ENCODE data around the gene RASSF7. TPM values are rescaled to one million over a fixed set of nuclear protein-coding genes. Genes with fewer than 3 reads are reported as not detected.

Gene RASSF7
- total RNA-seq, 1 experiment from 2014 or later, result 13.8 TPM

DNA sequence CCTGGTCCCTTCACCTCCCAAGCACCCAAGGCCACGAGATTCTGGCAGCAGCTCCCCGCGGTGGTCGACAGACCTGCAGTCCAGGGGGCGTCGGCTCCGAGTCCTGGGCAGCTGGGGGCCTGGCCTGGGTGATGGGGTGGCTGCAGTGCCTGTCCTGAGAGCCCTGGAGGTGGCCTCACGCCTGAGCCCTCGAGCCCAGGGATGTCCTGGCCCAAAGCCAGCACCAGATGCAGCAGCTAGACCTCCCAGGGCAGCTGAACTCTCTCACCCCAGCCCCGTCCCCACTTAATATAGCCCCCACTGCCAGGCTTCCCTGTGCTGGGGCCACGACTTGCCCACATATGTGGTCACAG lies 6.8 kb upstream of the RASSF7 start:
- Histone ChIP-seq H3K9me2 (replicated peaks; ENCODE audit: insufficient read depth, low read length) (no peaks in the 10 kb centered on the region), H3K4me1 (ENCODE audit: low read length) (peaks cover 16% of the 10 kb centered on the region), H3K27ac (ENCODE audit: low read length) (no peak overlapping the region), H3K9ac (ENCODE audit: low read length) (no peak overlapping the region), H3K36me3 (ENCODE audit: insufficient read depth, low read length) (no peaks in the 10 kb centered on the region), H2AFZ (ENCODE audit: low read length) (no peak overlapping the region), H3K9me3 (ENCODE audit: low read length) (no peaks in the 10 kb centered on the region), H3K79me2 (ENCODE audit: low read length) (no peaks in the 10 kb centered on the region), H3K4me2 (ENCODE audit: low read depth, low read length, poor library complexity, severe bottlenecking) (no peak overlapping the region), H3K27me3 (ENCODE audit: low read length) (no peaks in the 10 kb centered on the region), H3K4me3 (ENCODE audit: low read length) (no peak overlapping the region), H4K20me1 (ENCODE audit: insufficient read depth, low read depth, low read length) (peaks cover 8% of the 10 kb centered on the region; the same call in 1 of the 2 replicates)
- peak; percentile 50 for DNase-seq

GRCh38 chr11:554428-555226 lies 6.1 kb upstream of the RASSF7 start:
- Histone ChIP-seq H3K9ac (ENCODE audit: low read length) (no peak overlapping the region), H4K20me1 (ENCODE audit: insufficient read depth, low read depth, low read length) (peaks cover 8% of the 10 kb centered on the region; the same call in 1 of the 2 replicates), H3K36me3 (ENCODE audit: insufficient read depth, low read length) (no peaks in the 10 kb centered on the region), H3K9me2 (replicated peaks; ENCODE audit: insufficient read depth, low read length) (no peaks in the 10 kb centered on the region), H2AFZ (ENCODE audit: low read length) (no peak overlapping the region), H3K9me3 (ENCODE audit: low read length) (no peaks in the 10 kb centered on the region), H3K27me3 (ENCODE audit: low read length) (no peaks in the 10 kb centered on the region), H3K27ac (ENCODE audit: low read length) (no peak overlapping the region), H3K79me2 (ENCODE audit: low read length) (no peaks in the 10 kb centered on the region), H3K4me3 (ENCODE audit: low read length) (no peak overlapping the region; the same call in 1 of the 2 replicates), H3K4me2 (ENCODE audit: low read depth, low read length, poor library complexity, severe bottlenecking) (peak overlapping the region; percentile 58), H3K4me1 (ENCODE audit: low read length) (peaks cover 15% of the 10 kb centered on the region)
- peak; percentile 94 for DNase-seq

DNA sequence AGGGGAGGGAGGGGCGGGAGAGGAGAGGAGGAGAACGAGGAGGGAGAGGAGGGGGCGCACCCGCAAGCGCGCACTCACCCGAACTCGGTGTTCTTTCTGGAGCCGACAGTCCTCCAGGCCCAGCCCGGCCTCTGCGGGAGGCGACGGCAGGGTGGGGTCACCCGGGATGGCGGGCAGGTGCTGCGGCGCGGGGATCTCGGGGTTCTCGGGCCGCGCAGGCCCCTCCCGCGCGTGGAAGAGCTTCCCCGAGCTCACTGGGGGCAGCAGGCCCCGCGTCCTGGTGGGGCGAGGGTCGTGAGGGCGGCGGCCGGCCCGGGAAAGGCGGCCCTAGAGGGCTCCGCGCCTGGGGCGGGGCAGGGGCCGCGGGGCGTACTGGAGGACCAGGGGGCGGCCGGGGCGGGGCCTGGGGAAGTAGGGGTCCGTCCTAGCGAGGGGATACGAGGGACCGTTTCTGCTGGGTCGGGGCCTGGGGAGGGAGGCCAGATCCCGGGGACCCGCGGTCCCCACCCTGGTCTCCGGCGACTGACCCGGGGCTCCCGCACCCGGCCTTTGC lies 5.5 kb upstream of the RASSF7 start:
- no peak for DNase-seq
- no peak overlapping the region for H3K4me3 ChIP-seq (ENCODE audit: low read length)
- H3K27me3 ChIP-seq (ENCODE audit: low read length), result no peaks in the 10 kb centered on the region
- no peak overlapping the region for H3K27ac ChIP-seq (ENCODE audit: low read length)
- no peak overlapping the region for H2AFZ ChIP-seq (ENCODE audit: low read length)
- no peak overlapping the region for H3K4me2 ChIP-seq (ENCODE audit: low read depth, low read length, poor library complexity, severe bottlenecking)
- H3K9ac ChIP-seq (ENCODE audit: low read length), result no peak overlapping the region
- peaks cover 8% of the 10 kb centered on the region; the same call in 1 of the 2 replicates for H4K20me1 ChIP-seq (ENCODE audit: insufficient read depth, low read depth, low read length)
- no peaks in the 10 kb centered on the region for H3K79me2 ChIP-seq (ENCODE audit: low read length)
- H3K36me3 ChIP-seq (ENCODE audit: insufficient read depth, low read length), result no peaks in the 10 kb centered on the region
- H3K4me1 ChIP-seq (ENCODE audit: low read length), result peaks cover 21% of the 10 kb centered on the region
- H3K9me3 ChIP-seq (ENCODE audit: low read length), result no peaks in the 10 kb centered on the region
- no peaks in the 10 kb centered on the region for H3K9me2 ChIP-seq (replicated peaks; ENCODE audit: insufficient read depth, low read length)

DNA sequence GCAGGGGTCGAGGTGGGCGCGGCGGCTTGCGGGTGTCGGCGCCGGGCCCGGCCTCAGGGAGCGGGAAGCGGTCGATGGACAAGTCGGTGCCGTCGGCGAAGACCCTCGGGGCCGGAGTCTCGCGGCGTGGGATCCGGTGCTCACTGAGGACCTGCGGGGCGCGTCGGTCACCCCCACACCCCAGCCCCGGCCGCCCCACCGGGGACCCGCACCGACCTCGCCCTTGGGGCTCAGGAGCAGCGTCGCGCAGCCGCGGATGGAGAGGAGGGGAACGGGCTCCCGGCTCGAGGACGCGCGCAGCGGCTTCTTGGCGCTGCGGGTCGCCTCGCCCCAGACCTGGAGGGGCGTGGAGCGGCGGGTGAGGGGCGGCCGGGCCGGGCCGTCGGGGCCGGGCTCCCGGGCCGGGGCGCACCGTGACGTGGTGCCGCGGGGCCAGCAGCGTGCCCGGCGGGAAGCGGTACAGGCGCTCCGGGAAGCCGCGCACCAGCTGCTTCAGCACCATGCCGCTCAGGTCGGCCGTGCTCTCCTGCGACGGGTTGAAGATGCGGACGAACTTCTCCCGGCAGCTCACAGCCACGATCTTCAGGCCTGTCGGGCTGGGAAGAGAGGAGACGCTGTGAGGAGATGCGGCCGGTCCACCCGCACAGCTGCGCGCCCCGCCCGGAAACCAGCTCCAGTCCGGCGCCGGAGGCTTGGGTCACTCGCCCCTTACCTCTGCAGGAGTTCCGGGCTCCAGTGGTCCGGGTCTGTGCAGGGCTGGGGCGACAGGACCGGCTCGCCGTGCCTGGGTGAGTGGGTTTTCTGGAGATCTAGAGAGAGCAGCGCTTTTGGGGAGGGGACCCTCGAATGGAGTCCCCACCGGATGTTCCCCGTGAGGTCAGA lies 4.7 kb upstream of the RASSF7 start:
- Histone ChIP-seq H3K9me2 (replicated peaks; ENCODE audit: insufficient read depth, low read length) (no peaks in the 10 kb centered on the region), H3K36me3 (ENCODE audit: insufficient read depth, low read length) (no peaks in the 10 kb centered on the region), H3K79me2 (ENCODE audit: low read length) (no peaks in the 10 kb centered on the region), H4K20me1 (ENCODE audit: insufficient read depth, low read depth, low read length) (peaks cover 8% of the 10 kb centered on the region; the same call in 1 of the 2 replicates), H3K9ac (ENCODE audit: low read length) (no peak overlapping the region), H3K27ac (ENCODE audit: low read length) (no peak overlapping the region), H3K27me3 (ENCODE audit: low read length) (no peaks in the 10 kb centered on the region), H3K4me3 (ENCODE audit: low read length) (no peak overlapping the region), H3K4me2 (ENCODE audit: low read depth, low read length, poor library complexity, severe bottlenecking) (no peak overlapping the region), H3K4me1 (ENCODE audit: low read length) (peaks cover 23% of the 10 kb centered on the region), H3K9me3 (ENCODE audit: low read length) (no peaks in the 10 kb centered on the region), H2AFZ (ENCODE audit: low read length) (no peak overlapping the region)
- DNase-seq, result no peak

DNA sequence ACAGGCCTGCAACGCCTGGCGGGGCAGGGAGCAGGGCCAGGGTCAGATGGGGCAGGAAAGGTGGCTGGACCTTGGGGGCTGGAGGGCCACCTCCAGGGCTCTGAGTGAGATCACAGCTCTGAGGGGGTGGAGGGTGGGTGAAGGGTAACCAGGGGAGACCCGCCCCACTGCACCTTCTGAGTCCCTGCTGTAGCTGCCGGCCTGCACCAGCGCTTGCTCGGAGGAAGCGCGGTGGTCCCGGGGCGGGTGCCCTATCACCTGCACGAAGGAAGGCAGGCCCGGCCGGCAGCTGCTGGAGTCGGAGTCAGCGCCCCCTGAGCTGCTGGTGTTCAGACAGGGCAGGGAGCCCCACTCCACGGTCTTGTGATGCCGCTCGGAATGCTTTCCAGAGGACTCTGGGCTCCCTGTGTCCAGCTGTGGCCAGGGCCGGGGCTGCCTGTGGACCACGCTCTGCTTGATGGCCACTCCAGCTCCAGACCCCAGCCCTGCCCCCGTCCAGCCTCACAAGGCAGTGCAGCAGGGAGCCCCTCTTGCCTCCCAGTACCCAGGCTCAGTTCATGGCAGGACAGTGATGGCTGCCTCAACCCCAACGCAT lies 4.0 kb upstream of the RASSF7 start:
- no peak overlapping the region for H3K9ac ChIP-seq (ENCODE audit: low read length)
- H3K4me1 ChIP-seq (ENCODE audit: low read length), result peaks cover 28% of the 10 kb centered on the region
- no peaks in the 10 kb centered on the region for H3K27me3 ChIP-seq (ENCODE audit: low read length)
- DNase-seq, result no peak
- peaks cover 12% of the 10 kb centered on the region; the same call in 1 of the 2 replicates for H4K20me1 ChIP-seq (ENCODE audit: insufficient read depth, low read depth, low read length)
- no peaks in the 10 kb centered on the region for H3K9me3 ChIP-seq (ENCODE audit: low read length)
- H3K9me2 ChIP-seq (replicated peaks; ENCODE audit: insufficient read depth, low read length), result no peaks in the 10 kb centered on the region
- H3K4me3 ChIP-seq (ENCODE audit: low read length), result no peak overlapping the region
- no peak overlapping the region for H3K27ac ChIP-seq (ENCODE audit: low read length)
- 0 out of 2 replicates have a peak, but pooled peaks cover 3% of the 10 kb centered on the region for H3K79me2 ChIP-seq (ENCODE audit: low read length)
- no peak overlapping the region for H2AFZ ChIP-seq (ENCODE audit: low read length)
- H3K36me3 ChIP-seq (ENCODE audit: insufficient read depth, low read length), result no peaks in the 10 kb centered on the region
- H3K4me2 ChIP-seq (ENCODE audit: low read depth, low read length, poor library complexity, severe bottlenecking), result no peak overlapping the region

DNA sequence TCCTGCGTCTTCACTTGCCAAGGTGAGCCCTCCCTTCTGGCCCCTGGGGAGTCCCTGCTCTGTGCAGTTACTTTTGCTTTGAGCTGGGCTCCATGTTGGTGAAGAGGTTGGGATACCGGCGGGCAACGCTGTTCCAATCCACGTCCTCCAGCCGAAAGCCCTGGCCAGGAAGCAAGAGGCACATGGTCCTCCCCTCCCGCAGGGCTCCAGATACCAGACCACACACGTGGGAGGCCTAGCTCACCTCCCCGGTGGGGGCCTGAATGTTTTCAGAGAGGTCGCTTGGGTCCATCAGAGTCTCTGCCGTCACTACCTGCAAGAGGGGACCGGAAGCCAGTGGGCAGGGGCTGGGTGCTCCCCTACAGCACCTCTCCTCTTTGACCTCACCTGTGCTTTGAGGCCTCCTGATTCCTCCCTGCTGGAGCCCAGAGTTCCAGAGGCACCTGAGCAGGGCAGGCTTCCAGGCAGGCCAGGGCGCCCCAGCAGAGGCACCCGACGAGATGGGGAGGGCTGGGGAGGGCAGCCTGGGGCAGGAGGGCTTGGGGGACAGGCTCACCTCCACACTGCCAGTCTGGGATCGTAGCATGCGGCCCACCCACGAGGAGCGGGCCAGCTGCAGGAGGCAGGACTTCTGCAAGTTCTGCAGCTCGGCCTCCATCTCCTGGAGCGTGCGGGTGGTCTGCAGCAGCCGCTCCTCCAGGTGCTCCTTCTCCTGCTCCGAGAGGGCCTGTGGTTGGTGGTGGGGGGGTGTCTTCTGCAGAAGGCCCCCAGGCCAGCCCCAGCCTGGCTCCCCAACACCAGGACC lies 3.2 kb upstream of the RASSF7 start:
- peaks cover 33% of the 10 kb centered on the region for H3K4me1 ChIP-seq (ENCODE audit: low read length)
- H3K27ac ChIP-seq (ENCODE audit: low read length), result no peak overlapping the region
- H3K36me3 ChIP-seq (ENCODE audit: insufficient read depth, low read length), result no peaks in the 10 kb centered on the region
- H3K9me3 ChIP-seq (ENCODE audit: low read length), result no peaks in the 10 kb centered on the region
- no peaks in the 10 kb centered on the region for H3K27me3 ChIP-seq (ENCODE audit: low read length)
- no peak overlapping the region for H3K4me3 ChIP-seq (ENCODE audit: low read length)
- peaks cover 9% of the 10 kb centered on the region; the same call in 1 of the 2 replicates for H4K20me1 ChIP-seq (ENCODE audit: insufficient read depth, low read depth, low read length)
- no peak overlapping the region for H3K4me2 ChIP-seq (ENCODE audit: low read depth, low read length, poor library complexity, severe bottlenecking)
- H3K9ac ChIP-seq (ENCODE audit: low read length), result no peak overlapping the region
- 0 out of 2 replicates have a peak, but pooled peaks cover 4% of the 10 kb centered on the region for H3K79me2 ChIP-seq (ENCODE audit: low read length)
- H3K9me2 ChIP-seq (replicated peaks; ENCODE audit: insufficient read depth, low read length), result no peaks in the 10 kb centered on the region
- no peak for DNase-seq
- H2AFZ ChIP-seq (ENCODE audit: low read length), result no peak overlapping the region

DNA sequence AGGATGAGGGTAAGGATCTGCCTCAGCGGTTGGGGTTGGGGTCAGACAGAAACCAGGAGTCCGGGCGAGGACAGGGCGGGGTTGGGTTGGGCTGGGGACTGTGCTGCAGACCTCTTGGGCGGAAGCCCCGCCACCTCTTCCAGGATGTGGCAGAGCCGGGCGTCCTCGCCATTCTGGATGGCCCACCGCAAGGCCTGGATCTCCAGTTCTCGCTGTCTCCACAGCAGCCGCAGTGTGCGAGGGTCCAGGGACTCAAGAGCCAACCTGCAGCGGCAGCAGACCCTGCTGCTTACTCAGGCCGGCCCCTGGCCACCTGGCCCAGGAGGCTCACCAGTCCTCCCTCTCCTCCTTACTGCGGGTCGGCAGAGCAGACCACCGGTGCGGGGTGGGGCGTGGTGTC lies 2.3 kb upstream of the RASSF7 start:
- H3K9ac ChIP-seq (ENCODE audit: low read length), result no peak overlapping the region
- H3K4me1 ChIP-seq (ENCODE audit: low read length), result peaks cover 33% of the 10 kb centered on the region
- H3K27me3 ChIP-seq (ENCODE audit: low read length), result no peaks in the 10 kb centered on the region
- peaks cover 6% of the 10 kb centered on the region; the same call in 1 of the 2 replicates for H4K20me1 ChIP-seq (ENCODE audit: insufficient read depth, low read depth, low read length)
- H3K79me2 ChIP-seq (ENCODE audit: low read length), result 0 out of 2 replicates have a peak, but pooled peaks cover 4% of the 10 kb centered on the region
- H3K4me2 ChIP-seq (ENCODE audit: low read depth, low read length, poor library complexity, severe bottlenecking), result no peak overlapping the region
- DNase-seq, result no peak
- H3K27ac ChIP-seq (ENCODE audit: low read length), result no peak overlapping the region
- H3K9me2 ChIP-seq (replicated peaks; ENCODE audit: insufficient read depth, low read length), result no peaks in the 10 kb centered on the region
- H3K9me3 ChIP-seq (ENCODE audit: low read length), result no peaks in the 10 kb centered on the region
- H3K36me3 ChIP-seq (ENCODE audit: insufficient read depth, low read length), result no peaks in the 10 kb centered on the region
- no peak overlapping the region for H2AFZ ChIP-seq (ENCODE audit: low read length)
- no peak overlapping the region for H3K4me3 ChIP-seq (ENCODE audit: low read length)
